Caco-2 (cell line): ENCODE measurements around the gene MEX3D. TPM values are rescaled to one million over a fixed set of nuclear protein-coding genes. Genes with fewer than 3 reads are reported as not detected.

Source experiments
- BruUV-seq: library from RNA; stranded (reverse); fragments of 400-500 nt; replicated peaks from 2 replicates; lab custom pipeline; 2021; lab: Mats Ljungman, UMichigan
- CTCF ChIA-PET: fragments of 300-600 bp; sonication (Branson Sonifier 250); formaldehyde crosslinking; loops from one replicate; lab custom pipeline; 2022; ENCODE audit warnings: antibody characterized with exemption; lab: Charles Lee
- POLR2A ChIA-PET: fragments of 300-600 bp; sonication (Branson Sonifier 250); formaldehyde crosslinking; loops from one replicate; lab custom pipeline; 2022; ENCODE audit warnings: antibody characterized with exemption; lab: Charles Lee
- DNase-seq, 2 experiments: peaks; one replicate each; pipeline versions ENCODE4 v3.0.0 to v3.0.0-alpha.2; 2020 to 2022
- H3K27me3 ChIP-seq: replicated peaks from 2 replicates; pipeline ENCODE4 v1.6.0; 2011; ENCODE audit warnings: low read length; ENCODE audit not compliant: control insufficient read depth, insufficient read depth
- H3K36me3 ChIP-seq: 2 replicates; pipeline ENCODE4 v1.5.1; 2011; ENCODE audit warnings: low read length; ENCODE audit not compliant: control insufficient read depth, insufficient read depth
- H3K4me1 ChIP-seq: fragments of 250-450 bp; sonication (Bioruptor Pico); 2 replicates; pipeline ENCODE4 v1.5.1; 2020; ENCODE audit warnings: mild to moderate bottlenecking
- H3K4me3 ChIP-seq: 2 replicates; pipeline ENCODE4 v1.5.1; 2011; ENCODE audit warnings: low read depth, mild to moderate bottlenecking, control low read depth, low read length
- H3K9me3 ChIP-seq: fragments of 250-450 bp; sonication (Bioruptor Pico); 2 replicates; pipeline ENCODE4 v1.5.1; 2020; ENCODE audit warnings: mild to moderate bottlenecking, moderate library complexity
- H3K27ac Mint-ChIP-seq: one replicate; pipeline ENCODE4 v1.8.0; 2022; ENCODE audit warnings: mixed read lengths; ENCODE audit not compliant: unreplicated experiment
- H3K27me3 Mint-ChIP-seq: one replicate; pipeline ENCODE4 v1.8.0; 2022; ENCODE audit warnings: mixed read lengths; ENCODE audit not compliant: insufficient read depth, unreplicated experiment
- H3K36me3 Mint-ChIP-seq: one replicate; pipeline ENCODE4 v1.8.0; 2022; ENCODE audit warnings: mild to moderate bottlenecking, mixed read lengths; ENCODE audit not compliant: insufficient read depth, unreplicated experiment
- H3K4me1 Mint-ChIP-seq: one replicate; pipeline ENCODE4 v1.8.0; 2022; ENCODE audit warnings: low read depth, mixed read lengths; ENCODE audit not compliant: unreplicated experiment
- H3K4me3 Mint-ChIP-seq: one replicate; pipeline ENCODE4 v1.8.0; 2022; ENCODE audit warnings: mild to moderate bottlenecking, moderate library complexity, mixed read lengths; ENCODE audit not compliant: unreplicated experiment
- H3K9me3 Mint-ChIP-seq: one replicate; pipeline ENCODE4 v1.8.0; 2022; ENCODE audit warnings: mixed read lengths; ENCODE audit not compliant: unreplicated experiment
- CTCF ChIP-seq, 2 experiments: fragments of 200-600 bp in 1 of 2; IDR thresholded peaks; 1 replicate in 1 of 2; 2 replicates in 1 of 2; pipeline versions ENCODE4 v1.5.1 to v1.8.0; 2011 to 2022; ENCODE audit warnings: antibody characterized with exemption in 1 of 2, control low read depth in 1 of 2, inconsistent platforms in 1 of 2, low read depth in 1 of 2, low read length in 1 of 2, mild to moderate bottlenecking in 1 of 2, moderate library complexity in 1 of 2; ENCODE audit not compliant: insufficient read depth in 1 of 2, severe bottlenecking in 1 of 2, unreplicated experiment in 1 of 2
- intact Hi-C: fragments of 100-400 bp; cut with micrococcal nuclease; formaldehyde crosslinking; loops from one replicate; pipeline ENCODE4 v1.10.0; 2022; ENCODE audit not compliant: unreplicated experiment
- total RNA-seq: library from RNA; stranded (reverse); gene quantifications from 2 replicates; pipeline ENCODE4 v1.2.3, GENCODE V29; 2022

The MEX3D gene
- total RNA-seq, 1 experiment from 2014 or later = 52.1 TPM

GRCh38 chr19:1590641-1591397 is 22.7 kb upstream of the MEX3D start:
- DNase-seq = peak in 1 of 2 experiments; percentile 50
- no peaks in the 10 kb centered on the region for H3K27me3 ChIP-seq
- H3K4me3 ChIP-seq = peak overlapping the region; percentile 98
- peaks cover 6% of the 10 kb centered on the region for H3K4me1 Mint-ChIP-seq
- CTCF ChIA-PET = interaction anchor here (0.9 to 1.7 kb wide), 3 partner anchors 24 to 119 kb away, joined by 3 to 14 read pairs (median 3); no protein-coding TSS in a partner anchor
- no peaks in the 10 kb centered on the region for H3K27me3 Mint-ChIP-seq
- peak overlapping the region; percentile 93 for H3K27ac Mint-ChIP-seq
- POLR2A ChIA-PET = interaction anchor here (0.5 to 0.7 kb wide), 2 partner anchors 14 to 45 kb away, joined by 4 to 8 read pairs; partner anchors contain the start of gene UQCR11
- peak overlapping the region; percentile 93 for H3K4me3 Mint-ChIP-seq
- intact Hi-C loops = loop anchor here (2.0 kb wide), 1 partner anchor 44 kb away; no protein-coding TSS in a partner anchor
- no peaks in the 10 kb centered on the region for H3K9me3 Mint-ChIP-seq
- no peaks in the 10 kb centered on the region; the same call in 1 of the 2 replicates for H3K36me3 ChIP-seq
- peak in 1 of 2 experiments; percentile 51 for TF ChIP-seq CTCF (IDR thresholded peaks at IDR 0.05; ENCODE audit: insufficient read depth in 1 of 2, low read depth in 1 of 2, low read length in 1 of 2, severe bottlenecking in 1 of 2, unreplicated experiment in 1 of 2)
- H3K36me3 Mint-ChIP-seq = peaks cover 47% of the 10 kb centered on the region
- peaks cover 9% of the 10 kb centered on the region for H3K4me1 ChIP-seq
- BruUV-seq = no TSS peak
- no peaks in the 10 kb centered on the region for H3K9me3 ChIP-seq

GRCh38 chr19:1587872-1588271 is 19.7 kb upstream of the MEX3D start:
- H3K36me3 Mint-ChIP-seq = peaks cover 57% of the 10 kb centered on the region
- intact Hi-C loops = no loop called here
- H3K9me3 Mint-ChIP-seq = no peaks in the 10 kb centered on the region
- ChIA-PET CTCF (interaction anchor here (0.5 kb wide), 1 partner anchor 24 kb away, joined by 4 read pairs; no protein-coding TSS in a partner anchor), POLR2A (no interaction called here)
- Histone ChIP-seq H3K9me3 (no peaks in the 10 kb centered on the region), H3K27me3 (no peaks in the 10 kb centered on the region), H3K4me1 (peaks cover 9% of the 10 kb centered on the region), H3K4me3 (no peak overlapping the region), H3K36me3 (no peaks in the 10 kb centered on the region; the same call in 1 of the 2 replicates)
- H3K27ac Mint-ChIP-seq = no peak overlapping the region
- no peak for TF ChIP-seq CTCF (IDR thresholded peaks at IDR 0.05; ENCODE audit: insufficient read depth in 1 of 2, low read depth in 1 of 2, low read length in 1 of 2, severe bottlenecking in 1 of 2, unreplicated experiment in 1 of 2)
- H3K4me3 Mint-ChIP-seq = no peak overlapping the region
- DNase-seq = no peak
- BruUV-seq = no TSS peak
- peaks cover 6% of the 10 kb centered on the region for H3K4me1 Mint-ChIP-seq
- no peaks in the 10 kb centered on the region for H3K27me3 Mint-ChIP-seq

DNA sequence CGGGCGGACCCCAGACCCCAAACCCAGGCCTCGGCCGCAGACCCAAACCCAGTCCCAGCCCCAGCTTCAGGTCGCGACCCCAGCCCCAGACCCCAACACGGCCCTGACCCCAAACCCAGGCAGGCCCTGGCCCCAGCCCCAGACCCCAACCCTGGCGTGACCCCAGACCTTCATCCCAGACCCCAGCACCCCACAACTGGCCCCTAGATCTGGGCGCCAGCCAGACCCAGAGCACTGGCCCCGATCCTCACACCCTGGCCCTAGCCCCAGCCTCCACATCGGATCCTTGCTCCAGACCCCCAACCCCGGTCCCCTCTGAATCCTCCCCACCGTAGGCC is 17.1 kb upstream of the MEX3D start:
- DNase-seq = no peak

More for the DNA sequence above, 17.1 kb upstream of the MEX3D start:
- BruUV-seq = no TSS peak
- intact Hi-C loops = no loop called here
- Histone ChIP-seq H3K27me3 (no peaks in the 10 kb centered on the region), H3K4me1 (peaks cover under 1% of the 10 kb centered on the region; the same call in 1 of the 2 replicates), H3K4me3 (no peak overlapping the region), H3K9me3 (no peaks in the 10 kb centered on the region), H3K36me3 (no peaks in the 10 kb centered on the region)
- H3K36me3 Mint-ChIP-seq = peaks cover 62% of the 10 kb centered on the region
- no peaks in the 10 kb centered on the region for H3K4me1 Mint-ChIP-seq
- CTCF ChIA-PET = no interaction called here
- no peaks in the 10 kb centered on the region for H3K9me3 Mint-ChIP-seq
- H3K4me3 Mint-ChIP-seq = no peak overlapping the region
- H3K27me3 Mint-ChIP-seq = no peaks in the 10 kb centered on the region
- POLR2A ChIA-PET = no interaction called here
- TF ChIP-seq CTCF (IDR thresholded peaks at IDR 0.05; ENCODE audit: insufficient read depth in 1 of 2, low read depth in 1 of 2, low read length in 1 of 2, severe bottlenecking in 1 of 2, unreplicated experiment in 1 of 2) = no peak
- H3K27ac Mint-ChIP-seq = no peak overlapping the region
